Hematopoietic multipotent progenitor cell (in vitro differentiated cells): ENCODE results near the gene CCT7. TPM values are rescaled to one million over a fixed set of nuclear protein-coding genes. Genes with fewer than 3 reads are reported as not detected.
"Not testable (repeated sequence)": the region's sequence is repeated elsewhere in the genome, so short reads cannot be mapped to it uniquely, and the experiment has no call there.

Experiments
- DNase-seq, 3 donors: peaks; one replicate each; pipeline ENCODE4 v3.0.0-alpha.2; 2011 to 2015; ENCODE audit warnings: low read depth in 2 of 3, low spot score in 2 of 3
- total RNA-seq: library from RNA; depleted of rRNA; stranded (reverse); fragments of >200 nt; gene quantifications from one replicate; pipeline ENCODE4 v1.2.3, GENCODE V29; 2012

Gene CCT7
- total RNA-seq, 1 donor, result 211 TPM

- no peak for DNase-seq
These were observed 20.4 kb downstream of the CCT7 start for GRCh38 chr2:73254343-73255006.

GRCh38 chr2:73255007-73255644 lies 21.0 kb downstream of the CCT7 start:
- DNase-seq, result no peak

- DNase-seq, result no peak
These were observed 22.0 kb downstream of the CCT7 start for GRCh38 chr2:73255907-73256617.

GRCh38 chr2:73256618-73256922 lies 22.5 kb downstream of the CCT7 start:
- no peak for DNase-seq

GRCh38 chr2:73257021-73257420 lies 22.9 kb downstream of the CCT7 start:
- no peak for DNase-seq

GRCh38 chr2:73257425-73258125 lies 23.5 kb downstream of the CCT7 start:
- peak in 1 of 3 donors; percentile 34 for DNase-seq

- no peak for DNase-seq
These were observed 24.2 kb downstream of the CCT7 start for GRCh38 chr2:73258186-73258912.

- no peak for DNase-seq
These were observed 24.8 kb downstream of the CCT7 start for GRCh38 chr2:73258913-73259215.

- no peak for DNase-seq
These were observed 25.2 kb downstream of the CCT7 start for GRCh38 chr2:73259276-73259675.

- DNase-seq, result no peak
These were observed 25.7 kb downstream of the CCT7 start for GRCh38 chr2:73259704-73260337.

- peak in 2 of 3 donors; percentile 24 to 41 for DNase-seq
These were observed 26.4 kb downstream of the CCT7 start for GRCh38 chr2:73260338-73260984.

- DNase-seq, result no peak
These were observed 28.1 kb downstream of the CCT7 start for GRCh38 chr2:73262108-73262651.

GRCh38 chr2:73262691-73263429 lies 28.8 kb downstream of the CCT7 start:
- DNase-seq, result not testable (repeated sequence)

- no peak for DNase-seq
These were observed 29.6 kb downstream of the CCT7 start for GRCh38 chr2:73263540-73264331.

- no peak for DNase-seq
These were observed 30.2 kb downstream of the CCT7 start for GRCh38 chr2:73264332-73264606.

GRCh38 chr2:73264783-73265182 lies 30.7 kb downstream of the CCT7 start:
- no peak for DNase-seq

- no peak for DNase-seq
These were observed 31.4 kb downstream of the CCT7 start for GRCh38 chr2:73265298-73266060.
